EH (cell line): ENCODE data around the gene DOCK6.
"Not testable (repeated sequence)": the region's sequence is repeated elsewhere in the genome, so short reads cannot be mapped to it uniquely, and the experiment has no call there.

Source experiments
- DNase-seq: peaks from one replicate; pipeline ENCODE4 v3.0.0-alpha.2; 2015; ENCODE audit warnings: low read depth

The DOCK6 gene

DNA sequence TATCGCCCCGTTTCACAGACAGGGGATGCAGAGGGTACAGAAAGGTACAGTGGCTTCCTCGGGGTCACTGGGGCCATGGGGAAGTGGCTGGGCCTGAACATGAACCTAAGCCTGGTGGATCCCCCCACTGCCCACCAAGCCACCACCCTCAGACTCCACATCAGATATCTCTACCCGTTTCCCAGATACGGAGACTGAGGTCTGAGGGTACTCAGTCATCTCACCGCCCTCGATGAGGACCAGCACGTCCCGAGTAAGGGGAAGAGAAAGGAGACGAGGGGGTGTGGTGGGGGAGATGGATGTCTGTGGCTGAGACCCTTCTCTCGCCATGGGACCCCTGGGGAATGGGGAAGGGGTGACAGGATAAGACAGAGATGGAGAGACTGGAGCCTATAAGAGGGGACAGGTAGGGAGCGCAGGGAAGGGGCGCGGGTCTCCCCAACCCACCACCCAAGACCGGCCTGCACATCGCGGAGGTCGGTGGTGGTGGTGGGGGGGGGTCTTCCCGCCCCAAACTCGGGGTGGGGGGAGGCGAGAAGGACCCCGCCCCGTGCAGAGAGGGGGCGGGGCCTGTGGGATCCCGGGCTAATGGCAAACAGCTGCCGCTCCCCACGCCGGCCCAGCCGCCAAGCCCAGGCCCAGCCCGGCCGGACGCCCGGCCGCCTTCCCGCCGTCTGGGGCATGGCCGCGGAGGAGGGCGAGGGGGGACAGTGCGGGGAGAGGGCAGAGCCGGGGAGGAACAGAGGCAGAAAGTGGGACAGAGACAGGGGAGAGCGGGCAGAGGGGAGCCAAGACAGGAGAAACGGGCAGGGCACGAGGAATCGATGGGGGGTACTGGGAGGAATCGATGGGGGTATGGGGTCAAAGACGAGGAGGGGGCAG lies 65.7 kb downstream of the DOCK6 start:
- peak; percentile 59 for DNase-seq

DNA sequence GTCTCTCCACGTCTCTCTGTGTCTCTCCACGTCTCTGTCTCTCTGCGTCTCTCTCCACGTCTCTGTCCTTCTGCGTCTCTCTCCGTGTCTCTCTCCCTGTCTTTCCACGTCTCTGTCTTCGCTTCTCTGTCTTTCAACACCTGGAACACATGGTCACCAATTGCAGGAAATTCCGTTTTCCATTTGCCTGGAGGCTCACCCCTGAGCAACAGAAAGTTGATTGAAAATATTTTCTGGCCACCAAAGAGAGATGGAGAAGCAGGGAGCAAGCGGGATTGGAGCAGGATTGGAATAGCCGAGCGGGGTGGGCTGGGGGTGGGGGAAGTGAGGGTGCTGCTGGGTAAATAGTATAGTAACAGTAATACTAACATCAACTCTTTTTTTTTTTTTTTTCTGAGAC lies 66.6 kb downstream of the DOCK6 start:
- no peak for DNase-seq

DNA sequence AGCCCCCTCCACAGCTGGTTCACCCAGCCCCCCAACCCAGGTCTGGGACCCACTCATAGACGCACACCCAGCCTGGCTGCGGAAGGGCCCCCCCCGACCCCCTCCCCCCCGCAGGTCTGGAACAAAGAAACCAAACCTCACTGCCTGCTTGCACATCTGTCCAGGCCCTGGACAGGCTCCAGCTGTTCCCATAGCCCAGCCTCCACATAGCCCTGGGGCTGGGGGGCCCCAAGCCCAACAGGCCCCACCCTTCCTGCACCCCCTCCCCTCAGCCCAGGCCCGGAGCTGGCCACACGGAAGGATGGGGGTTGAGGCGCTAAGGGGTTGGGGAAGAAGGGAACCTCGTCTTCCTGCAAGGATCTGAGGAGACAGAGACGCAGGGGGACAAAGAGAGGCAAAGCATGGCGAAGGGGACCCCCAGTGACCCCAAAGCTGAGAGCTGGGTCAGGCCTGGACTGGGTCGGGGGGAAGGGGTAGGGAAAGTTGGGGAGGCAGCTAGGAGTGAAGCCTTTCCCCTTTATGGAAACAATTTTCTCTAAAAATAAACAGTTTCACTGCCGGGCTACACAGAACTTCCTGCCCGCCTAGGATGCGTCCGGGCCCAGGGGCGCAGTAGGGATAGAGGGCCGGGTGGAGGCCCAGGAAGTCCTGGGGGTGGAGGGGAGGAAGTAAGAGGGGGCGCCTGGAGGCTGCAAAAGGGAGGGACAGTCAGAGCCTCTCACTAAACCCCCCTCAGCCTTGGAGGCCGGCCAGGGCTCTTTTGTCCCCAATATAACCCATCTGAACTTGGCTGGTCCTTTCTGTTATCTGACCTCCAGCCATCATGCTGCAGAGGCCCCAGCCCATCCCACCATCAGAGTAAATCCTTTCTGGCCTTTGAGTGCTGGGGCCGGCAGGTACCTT lies 67.4 kb downstream of the DOCK6 start:
- peak; percentile 63 for DNase-seq

DNA sequence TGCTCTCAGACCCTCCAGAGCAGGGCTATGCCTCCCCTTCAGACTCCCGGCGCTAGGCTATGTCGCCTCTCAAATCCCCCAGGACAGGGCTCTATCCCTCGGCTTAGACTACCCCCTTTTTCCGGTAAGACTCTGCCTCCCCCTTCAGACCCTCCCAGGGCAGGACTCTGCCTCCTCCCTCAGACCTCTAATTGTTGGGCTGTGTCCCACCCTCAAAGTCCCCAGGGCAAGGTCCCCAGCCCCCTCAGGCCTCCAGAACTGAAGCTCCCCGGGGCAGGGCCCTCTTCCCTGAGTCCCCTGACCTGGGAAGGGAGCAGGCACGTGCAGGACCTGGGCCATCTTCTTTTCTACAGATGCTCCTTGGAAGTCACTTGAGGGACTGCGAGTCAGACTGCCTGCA lies 68.2 kb downstream of the DOCK6 start:
- no peak for DNase-seq

DNA sequence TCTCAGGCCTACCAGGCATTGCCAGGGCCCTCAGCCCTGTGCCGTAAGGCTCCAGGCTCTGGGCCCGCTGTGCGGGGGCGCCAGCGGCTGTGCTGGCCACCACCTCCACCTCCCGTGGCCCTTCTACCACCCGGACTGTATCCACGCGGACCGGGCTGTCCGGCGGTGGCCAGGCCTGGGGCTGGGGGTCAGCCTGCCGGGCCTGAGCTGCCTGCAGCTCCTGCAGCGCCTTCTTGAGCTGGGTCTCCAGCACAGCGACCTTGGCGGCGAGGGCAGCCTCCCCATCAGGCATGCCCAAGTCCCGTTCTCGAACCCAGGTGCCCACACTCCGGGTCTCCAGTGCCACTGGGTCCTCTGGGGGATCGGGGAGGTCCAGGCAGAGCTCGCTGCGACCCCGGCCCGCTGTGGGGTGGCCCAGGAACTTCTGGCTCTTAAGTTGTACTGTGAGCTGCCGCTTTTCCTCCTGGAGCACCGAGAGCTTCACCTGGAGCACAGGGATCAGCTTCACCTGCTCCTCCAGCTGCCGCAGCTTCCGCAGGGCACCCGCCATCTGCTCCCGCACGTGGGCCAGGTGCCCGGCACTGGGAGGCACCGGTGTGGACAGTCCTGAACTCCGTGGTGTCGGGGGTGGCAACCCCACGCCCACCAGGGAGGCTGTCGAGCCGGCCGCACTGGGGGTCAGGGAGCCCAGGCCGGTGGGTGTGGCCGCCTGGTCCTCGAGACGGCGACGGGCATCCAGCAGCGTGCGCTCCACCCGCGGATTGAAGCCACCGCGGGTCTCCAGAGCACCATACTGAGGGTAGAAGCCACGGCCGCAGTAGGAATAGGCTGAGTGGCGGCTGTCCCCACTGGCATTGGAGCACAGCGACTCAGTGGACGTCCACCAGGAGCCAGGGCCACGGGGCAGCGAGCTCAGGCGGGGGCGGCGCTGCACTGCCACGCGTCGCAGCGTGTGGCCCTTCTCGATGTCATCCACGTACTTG lies 69.1 kb downstream of the DOCK6 start:
- DNase-seq = no peak

DNA sequence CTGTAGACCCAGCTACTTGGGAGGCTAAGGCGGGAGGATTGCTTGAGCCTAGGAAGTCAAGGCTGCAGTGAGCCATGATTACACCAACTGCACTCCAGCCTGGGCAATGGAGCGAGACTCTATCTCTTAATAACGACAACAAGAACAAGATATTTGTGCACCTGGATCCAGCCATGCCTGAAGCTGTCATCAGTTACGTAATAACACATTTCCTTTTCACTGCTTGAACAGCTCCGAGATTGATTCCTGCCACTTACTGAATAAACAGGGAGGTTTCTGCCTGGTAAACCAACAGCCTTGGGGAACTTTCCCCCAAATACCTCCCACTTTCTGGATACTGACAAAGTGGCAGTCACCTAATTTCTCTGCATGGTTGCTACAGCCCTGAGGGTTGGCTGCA lies 70.4 kb downstream of the DOCK6 start:
- DNase-seq = no peak

DNA sequence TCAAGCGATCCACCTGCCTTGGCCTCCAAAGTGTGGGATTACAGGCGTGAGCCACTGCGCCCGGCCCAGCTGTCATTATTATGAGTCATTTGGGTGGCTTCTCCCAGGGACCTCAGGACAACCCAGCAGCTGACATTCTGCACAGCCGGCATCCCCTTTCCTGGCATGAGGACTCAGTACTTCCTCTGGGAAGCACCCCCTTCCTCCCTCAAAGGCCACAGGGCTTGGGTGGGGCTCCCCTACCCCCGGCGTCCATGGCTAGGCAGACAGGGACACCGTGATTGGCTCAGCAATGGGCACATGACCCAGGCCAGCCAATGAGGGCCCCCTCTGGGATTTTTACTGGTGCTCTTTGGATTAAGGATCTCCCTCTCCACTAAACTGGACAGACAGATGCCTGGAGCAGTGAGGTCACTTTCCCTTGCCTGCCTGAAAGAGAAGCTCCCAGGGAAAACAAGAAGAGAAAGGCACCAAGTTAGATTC lies 71.0 kb downstream of the DOCK6 start:
- DNase-seq = peak; percentile 96

DNA sequence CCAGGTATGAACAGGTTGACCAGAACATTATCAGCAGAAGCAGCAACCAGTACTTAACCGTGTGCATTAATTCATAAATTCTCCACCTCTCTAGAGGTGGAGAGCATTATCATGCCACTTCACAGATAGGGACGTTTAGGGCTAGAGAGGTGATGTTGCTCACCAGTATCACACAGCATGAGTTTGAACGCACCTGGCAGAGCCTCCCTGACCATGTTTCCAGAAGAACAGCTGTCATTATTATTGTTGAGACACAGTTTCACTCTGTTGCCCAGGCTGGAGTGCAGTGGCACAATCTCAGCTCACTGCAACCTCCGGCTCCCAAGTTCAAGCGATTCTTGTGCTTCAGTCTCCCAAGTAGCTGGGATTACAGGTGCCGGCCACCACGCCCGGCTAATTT lies 71.8 kb downstream of the DOCK6 start:
- no peak for DNase-seq

DNA sequence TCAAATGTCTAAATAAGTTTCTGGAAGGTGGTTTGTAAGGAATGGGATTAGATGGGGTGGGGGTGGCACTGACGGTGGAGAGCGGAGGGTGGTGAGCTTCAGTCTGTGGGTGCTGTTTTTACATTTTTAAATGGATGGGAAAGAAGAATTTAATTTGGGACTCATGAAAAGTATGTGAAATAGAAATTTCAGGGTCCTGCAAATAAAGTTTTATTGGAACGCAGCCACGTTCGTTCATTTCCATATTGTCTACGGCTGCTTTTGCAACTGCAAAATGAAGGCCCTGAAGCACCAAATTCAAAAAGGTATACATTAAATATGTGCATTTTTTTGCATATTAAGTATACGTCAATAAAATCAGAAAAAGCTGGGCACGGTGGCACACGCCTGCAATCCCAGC lies 74.9 kb downstream of the DOCK6 start:
- no peak for DNase-seq

DNA sequence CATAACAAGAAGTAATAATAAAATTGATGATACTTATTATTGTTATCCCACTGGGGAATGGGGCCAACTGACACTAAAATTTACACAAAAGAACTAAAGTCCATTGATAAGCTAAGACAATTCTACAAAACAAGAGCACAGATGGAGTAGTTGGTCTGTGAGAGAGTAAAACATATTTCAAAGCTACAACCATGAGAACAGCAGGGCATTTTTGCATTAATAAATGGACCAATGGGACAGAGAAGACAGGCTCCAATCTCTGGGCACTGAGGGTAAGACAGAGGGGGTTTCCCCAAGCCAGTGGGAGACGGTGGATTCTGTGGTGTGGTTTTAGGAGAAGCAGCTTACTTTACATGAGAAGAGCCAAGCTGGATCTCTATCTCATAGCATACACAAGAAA lies 79.3 kb downstream of the DOCK6 start:
- no peak for DNase-seq

DNA sequence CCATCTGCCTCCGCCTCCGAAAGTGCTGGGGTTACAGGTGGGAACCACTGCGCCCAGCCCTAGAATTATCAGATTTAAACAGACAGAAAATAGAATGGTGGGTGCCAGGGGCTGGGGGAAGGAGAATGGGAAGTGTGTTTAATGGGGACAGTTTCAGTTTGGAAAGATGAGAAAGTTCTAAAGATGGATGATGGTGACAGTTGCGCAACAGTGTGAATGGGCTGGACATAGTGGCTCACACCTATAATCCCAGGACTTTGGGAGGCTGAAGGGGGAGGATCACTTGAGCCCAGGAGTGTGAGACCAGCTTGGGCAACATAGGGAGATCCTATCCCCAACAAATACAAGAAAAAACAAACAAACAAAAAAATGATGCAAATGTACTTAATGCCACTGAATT lies 80.8 kb downstream of the DOCK6 start:
- no peak for DNase-seq

DNA sequence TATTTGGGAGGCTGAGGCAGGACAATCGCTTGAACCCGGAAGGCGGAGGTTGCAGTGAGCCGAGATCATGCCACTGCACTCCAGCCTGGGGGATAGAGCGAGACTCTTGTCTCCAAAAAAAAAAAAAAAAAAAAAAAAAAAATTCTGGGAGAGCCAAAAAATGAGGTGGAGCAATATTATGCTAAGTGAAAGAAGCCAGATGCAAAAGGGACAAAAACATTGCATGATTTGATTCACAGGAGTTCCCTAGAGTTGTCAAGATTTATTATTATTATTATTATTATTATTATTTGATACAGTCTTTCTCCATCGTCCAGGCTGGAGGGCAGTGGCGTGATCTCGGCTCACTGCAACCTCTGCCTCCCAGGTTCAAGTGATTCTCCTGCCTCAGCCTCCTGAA lies 81.3 kb downstream of the DOCK6 start:
- DNase-seq = not testable (repeated sequence)

DNA sequence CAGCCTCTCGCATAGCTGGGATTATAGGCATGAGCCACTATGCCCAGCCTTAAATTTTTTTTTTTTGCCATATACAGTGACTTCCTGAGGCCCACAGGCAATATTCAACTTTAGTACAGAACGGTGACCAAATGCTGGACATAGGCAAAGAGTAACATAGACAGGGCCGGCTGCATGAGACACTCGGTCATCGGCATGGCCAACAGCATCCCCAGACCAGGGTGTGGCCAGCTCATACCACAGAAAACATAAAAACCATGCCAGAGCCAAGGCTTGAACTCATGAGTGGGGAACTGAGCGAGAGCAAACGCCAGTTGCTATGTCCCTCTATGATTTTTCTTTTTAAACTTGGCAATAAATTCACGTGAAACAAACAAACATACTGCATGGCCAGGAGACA lies 82.0 kb downstream of the DOCK6 start:
- peak; percentile 45 for DNase-seq

DNA sequence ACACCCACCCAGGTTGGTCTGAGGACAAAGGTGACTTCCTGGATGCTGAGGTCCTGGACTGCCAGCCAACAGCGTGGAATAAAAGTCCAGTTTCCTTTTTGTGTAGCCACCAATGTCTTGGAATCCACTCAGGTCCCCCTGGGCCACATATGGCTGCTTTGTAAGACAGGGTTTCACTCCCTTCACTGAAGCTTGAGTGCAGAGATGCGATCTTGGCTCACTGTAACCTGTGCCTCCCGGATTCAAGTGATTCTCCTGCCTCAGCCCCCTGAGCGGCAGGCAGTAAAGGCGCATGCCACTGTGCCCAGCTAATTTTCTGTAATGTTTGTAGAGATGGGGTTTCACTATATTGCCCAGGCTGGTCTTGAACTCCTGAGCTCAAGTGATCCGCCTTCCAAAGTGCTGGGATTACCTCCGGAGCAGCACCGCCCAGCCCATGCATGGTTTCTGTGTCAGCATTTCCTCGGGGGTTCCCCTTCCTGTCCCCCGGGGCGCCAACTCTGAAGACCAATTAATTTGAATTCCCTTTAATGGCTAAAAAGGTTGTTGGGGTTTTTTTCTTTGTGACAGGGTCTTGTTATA lies 82.5 kb downstream of the DOCK6 start:
- no peak for DNase-seq

DNA sequence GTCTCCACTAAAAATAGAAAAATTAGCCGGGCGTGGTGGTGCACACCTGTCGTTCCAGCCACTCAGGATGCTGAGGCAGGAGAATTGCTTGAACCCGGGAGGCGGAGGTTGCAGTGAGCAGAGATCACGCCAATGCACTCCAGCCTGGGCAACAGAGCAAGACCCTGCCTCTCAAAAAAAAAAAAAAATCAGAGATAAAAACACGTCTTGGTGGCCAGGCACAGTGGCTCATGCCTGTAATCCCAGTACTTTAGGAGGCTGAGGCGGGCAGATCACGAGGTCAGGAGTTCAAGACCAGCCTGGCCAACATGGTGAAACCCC lies 83.2 kb downstream of the DOCK6 start:
- not testable (repeated sequence) for DNase-seq

DNA sequence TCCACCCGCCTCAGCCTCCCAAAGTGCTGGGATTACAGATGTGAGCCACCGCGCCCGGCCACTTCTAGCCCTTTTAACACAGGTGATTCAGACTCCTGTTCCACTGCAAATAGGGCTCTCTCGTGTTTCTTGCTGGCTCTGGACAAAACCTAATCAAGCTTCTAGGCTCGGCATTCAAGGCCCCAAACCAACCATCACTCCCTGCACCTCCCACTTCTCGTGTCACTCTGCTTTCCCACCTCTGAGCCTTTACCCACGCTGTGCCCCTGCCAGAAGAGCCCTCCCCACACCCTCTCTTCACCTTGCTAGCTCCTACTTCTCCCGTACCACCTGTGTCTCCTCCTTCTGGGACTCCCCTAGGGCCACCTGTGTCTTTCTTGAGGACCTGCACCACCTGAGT lies 84.7 kb downstream of the DOCK6 start:
- no peak for DNase-seq

DNA sequence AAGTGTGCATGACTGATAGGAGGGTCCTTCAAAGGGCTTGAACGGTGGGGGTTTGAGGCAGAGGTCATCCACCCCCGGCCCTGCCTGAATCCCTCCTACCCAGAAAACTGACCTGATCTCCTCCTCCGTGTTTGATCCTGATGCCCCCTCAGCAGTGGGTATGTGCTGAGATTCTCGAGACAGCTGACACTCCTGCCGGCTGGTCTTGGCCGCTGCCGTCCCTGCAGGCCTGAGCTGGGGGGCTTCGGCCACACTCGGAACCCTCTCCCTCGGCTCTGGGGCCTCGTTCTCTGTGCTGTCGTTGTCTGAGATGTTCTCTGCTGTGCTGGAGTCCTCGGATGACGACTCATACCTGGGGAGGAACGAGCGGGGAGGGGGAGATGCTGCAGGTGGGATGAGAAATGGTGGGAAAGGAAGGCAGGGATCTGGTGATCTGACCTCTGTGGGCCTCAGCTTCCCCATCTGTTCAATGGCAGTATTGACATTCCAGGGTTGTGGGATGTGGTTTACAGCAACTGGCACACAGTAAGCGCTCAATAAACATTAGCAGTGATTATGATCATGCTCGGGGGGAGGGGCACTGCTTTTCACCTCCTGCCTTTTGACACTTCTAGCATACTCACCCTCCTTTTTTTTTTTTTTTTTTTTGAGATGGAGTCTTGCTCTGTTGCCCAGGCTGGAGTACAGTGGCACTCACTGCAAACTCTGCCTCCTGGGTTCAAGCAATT lies 85.7 kb downstream of the DOCK6 start:
- peak; percentile 20 for DNase-seq

DNA sequence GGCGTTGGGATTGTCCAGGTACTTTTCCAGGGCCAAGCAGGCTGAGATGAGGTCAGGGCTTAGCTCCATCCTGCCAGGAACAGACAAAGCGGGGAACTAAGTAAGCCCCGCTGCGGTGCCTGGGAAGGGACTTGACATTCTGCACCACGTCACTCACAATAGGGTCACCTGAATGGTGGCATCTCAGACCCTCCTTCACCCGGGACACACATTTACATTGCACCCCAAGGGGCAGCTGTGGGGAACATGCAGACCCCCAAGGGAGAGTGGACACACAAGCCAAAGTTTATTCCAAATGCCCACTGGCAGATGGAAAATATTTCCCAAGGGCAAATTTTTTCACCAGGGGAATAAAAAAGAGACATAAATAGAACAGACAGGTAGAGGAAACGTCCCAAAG lies 86.4 kb downstream of the DOCK6 start:
- no peak for DNase-seq

DNA sequence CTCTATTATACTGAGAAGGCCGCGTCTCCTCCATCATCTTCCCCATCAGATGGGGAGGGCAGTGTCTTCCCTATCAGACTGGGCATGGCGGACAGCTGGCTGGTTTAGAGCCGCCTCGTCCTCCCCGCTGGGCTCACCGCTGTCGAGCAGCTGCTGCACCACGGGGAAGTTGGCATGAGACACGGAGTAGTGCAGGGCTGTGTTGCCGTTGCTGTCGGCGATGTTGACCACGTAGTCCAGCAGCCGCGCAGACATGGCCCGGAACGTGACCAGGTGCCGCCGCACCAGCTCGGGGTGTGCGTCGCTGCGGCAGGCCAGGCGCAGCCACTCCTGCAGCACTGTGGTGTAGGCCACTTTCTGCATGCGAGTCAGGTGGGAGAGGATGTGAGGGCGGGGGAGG lies 88.0 kb downstream of the DOCK6 start:
- DNase-seq = no peak

DNA sequence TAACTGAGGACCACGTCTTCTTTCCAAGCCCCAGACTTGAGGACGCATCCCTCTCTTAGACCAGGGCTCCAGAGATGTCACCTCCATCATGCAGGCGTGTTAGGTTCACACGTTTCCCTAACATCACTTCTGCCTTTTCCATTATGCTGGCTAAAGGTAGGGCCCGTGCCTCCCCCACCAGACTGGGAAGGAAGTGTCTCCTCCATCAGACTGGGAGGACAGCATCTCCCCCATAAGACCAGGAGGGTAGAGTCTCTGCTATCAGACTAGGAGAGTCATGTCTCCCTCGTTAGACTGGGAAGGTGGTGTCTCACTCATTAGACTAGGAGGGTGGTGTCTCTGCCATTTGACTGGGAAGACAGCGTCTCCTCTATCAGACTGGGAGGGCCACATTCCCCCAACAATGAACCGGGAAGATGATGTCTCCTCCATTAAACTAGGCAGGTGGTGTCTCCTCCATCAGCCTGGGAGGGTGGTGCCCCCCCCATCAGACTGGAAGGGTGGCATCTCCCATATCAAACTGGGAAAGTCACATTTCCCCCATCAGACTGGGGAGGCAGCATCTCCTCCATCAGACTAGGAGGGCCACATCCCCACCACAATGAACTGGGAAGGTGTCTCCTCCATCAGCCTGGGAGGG lies 88.7 kb downstream of the DOCK6 start:
- no peak for DNase-seq
